Stimulated activated CD8-positive, alpha-beta memory T cell treated with anti-CD3 and anti-CD28 coated beads, Interleukin-4, amount 100 ng/mL, for 4 hours (primary cell): Measurements from ENCODE around the gene MAK.
"Not testable (repeated sequence)": the region's sequence is repeated elsewhere in the genome, so short reads cannot be mapped to it uniquely, and the experiment has no call there.

ENCODE experiments used
- DNase-seq, 2 donors: peaks; one replicate each; pipeline ENCODE4 v3.0.0-alpha.2; 2020; ENCODE audit warnings: low read depth in 2 of 2, low spot score in 1 of 2

The MAK gene, protein sequence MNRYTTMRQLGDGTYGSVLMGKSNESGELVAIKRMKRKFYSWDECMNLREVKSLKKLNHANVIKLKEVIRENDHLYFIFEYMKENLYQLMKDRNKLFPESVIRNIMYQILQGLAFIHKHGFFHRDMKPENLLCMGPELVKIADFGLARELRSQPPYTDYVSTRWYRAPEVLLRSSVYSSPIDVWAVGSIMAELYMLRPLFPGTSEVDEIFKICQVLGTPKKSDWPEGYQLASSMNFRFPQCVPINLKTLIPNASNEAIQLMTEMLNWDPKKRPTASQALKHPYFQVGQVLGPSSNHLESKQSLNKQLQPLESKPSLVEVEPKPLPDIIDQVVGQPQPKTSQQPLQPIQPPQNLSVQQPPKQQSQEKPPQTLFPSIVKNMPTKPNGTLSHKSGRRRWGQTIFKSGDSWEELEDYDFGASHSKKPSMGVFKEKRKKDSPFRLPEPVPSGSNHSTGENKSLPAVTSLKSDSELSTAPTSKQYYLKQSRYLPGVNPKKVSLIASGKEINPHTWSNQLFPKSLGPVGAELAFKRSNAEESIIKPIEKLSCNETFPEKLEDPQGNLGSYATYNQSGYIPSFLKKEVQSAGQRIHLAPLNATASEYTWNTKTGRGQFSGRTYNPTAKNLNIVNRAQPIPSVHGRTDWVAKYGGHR

DNA sequence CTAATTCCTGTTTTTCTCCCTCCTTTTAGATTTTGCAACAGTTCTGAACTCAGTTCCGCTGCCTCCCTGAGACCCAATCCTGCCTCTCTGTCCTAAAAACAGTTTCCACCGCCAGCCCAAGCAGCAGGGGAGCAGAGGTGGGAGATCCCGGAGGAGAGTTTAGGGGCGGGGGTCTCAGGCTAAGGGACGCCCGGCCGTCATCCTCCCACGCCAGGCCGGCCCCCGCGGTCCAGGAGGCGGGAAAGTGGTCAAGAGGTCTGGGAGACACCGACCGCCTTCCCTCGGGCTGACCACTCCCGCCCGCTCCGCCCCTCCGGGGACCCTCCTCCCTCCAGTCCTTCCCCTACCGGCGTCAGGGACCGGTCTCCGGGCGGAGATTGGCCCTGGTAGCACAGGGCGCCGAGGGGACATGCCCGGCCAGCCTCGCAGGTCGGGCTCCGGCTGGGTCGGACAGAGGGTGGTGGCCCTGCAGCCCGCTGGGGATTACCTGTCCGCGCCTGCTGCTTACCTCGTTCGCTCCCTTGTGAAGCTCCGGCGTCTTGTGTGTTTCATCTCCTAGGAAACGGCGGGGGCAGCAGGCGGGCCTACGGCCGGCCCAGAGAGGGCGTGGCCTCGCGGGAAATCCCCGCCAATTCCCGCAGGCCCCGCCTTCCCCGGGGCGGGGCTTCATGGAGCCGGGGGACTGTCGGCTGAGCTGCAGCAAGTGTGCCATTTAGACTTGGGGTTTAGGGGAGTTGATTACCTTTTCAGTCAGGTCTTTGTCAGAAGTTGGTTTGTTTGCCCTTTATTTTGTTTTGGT, at the start of gene MAK:
MAK (minus strand) TSS at position 545 of the 799 bp plus-strand sequence. CDS start 7,891 bp downstream, outside the sequence.
- peak; percentile 67 to 70 for DNase-seq

DNA sequence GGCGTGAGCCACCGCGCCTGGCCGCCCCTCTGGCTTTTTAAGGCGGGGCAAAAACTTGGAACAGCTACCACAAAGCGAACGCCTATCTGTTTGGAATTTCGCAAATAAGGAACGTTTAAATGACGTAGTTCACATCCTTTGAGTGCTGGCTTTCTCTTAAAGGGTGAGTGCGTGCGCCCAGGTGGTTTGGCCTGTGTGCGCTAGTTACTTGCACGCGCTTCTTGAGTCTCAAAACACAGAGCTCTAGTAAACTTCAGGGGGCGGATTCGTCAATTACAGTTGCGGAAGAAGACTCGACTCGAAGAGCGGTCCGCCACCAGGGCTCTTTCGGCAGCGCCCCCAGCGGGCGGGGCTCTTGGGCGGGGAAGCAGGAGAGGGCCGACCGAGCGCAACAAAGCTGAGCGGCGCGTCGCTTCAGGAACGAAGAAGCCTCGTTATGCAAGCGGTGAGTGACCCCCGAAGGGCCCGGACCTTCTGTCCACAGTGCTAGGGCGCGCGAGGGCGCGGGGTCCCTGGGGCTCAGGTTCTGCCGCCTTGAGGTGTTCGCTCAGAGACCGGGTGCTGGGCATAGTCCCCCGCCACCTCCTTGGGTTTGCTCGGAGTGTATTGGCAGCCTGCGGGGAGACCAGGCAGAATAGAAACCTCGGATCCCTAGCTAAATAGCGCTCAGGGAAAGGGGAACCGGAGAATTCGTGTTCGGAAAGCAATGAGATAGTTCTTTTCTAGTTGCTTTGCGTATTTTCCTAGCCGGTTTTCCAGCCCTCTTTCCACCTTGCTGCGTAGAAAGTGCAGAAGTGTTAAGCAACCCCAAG, 48.6 kb upstream of the MAK start, which contains the start of gene SYCP2L:
SYCP2L (plus strand) TSS at position 362 of the 812 bp plus-strand sequence; CDS start at position 437, 75 bp downstream.
- no peak for DNase-seq

DNA sequence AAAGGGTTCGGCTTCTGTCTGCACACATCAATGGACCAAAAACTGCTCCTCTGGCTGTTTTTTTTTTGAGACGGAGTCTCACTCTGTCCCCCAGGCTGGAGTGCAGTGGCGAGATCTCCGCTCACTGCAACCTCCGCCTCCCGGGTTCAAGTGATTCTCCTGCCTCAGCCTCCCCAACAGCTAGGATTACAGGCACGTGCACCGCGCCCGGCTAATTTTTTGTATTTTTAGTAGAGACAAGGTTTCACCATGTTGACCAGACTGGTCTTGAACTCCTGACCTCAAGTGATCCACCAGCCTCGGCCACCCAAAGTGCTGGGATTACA, 48.0 kb upstream of the MAK start:
- not testable (repeated sequence) for DNase-seq

DNA sequence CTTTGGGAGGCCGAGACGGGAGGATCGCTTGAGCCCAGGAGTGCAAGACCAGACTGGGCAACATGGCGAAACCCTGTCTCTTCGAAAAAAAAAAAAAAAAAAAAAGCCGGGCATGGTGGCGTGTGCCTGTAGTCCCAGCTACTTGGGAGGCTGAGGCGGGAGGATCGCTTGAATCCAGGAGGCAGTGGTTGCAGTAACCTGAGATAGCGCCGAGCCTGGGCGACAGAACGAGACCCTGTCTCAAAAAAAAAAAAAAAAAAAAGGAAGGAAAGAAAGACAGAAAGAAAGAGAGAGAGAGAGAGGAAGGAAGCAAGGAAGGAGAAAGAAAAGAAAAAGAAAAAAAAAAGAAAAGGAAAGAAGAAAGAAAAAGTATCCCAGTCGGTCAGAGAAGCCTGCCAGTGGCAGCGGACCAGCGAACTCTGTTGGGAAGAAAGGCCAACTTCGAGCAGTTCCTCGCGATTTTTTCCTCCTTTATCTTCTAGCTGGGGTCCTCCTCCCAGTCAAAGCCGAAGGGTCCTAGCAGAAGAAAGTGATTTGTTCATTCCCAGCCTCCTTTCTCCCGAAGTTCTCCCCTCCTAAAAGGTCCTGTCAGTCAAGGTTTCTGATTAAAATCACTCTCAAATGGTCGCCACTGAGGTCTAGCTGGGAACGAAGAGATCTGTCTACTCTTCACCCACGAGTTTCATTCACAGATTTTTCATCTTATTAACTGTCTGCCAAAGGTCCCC, 46.1 kb upstream of the MAK start:
- DNase-seq, result no peak

DNA sequence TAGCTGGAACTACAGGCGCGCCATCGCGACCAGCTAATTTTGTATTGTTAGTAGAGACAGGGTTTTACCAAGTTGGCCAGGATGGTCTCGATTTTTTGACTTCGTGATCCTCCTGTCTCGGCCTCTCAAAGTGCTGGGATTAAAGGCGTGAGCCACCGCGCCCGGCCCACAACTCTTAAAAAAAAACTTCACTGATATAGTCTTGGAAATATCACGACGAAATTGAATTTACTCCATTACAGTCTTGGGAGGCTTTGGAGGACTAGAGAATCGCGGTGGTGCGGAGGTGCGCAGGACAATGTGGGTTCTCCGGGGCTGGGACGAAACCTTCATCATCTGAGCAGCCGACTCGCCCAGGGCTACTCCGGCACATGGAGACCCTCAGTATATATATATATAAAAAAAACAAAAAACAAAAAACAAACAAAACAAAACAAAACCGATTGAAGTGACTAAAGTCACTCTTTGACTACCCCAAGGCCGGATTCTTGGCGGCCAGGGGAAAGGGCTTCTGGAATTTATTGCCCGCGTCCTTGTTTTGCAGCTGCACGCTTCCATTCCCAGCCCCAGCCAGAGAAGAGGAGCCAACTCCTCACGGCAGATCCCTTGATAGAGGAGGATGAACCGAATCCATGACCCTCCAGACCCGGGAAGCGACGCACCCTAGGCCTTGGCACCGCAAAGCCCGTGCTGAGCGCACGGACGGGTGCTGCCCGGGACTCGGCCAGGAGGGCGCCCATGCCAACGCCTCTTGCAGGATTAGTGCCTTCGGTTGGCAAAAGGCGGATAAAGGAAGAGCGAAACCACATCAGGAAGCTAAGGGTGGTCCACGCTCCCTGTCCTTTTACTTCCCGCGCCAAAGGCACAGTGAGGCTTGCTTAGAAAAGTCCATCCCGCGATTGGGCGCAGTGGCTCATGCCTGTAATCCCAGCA, 45.2 kb upstream of the MAK start:
- DNase-seq, result no peak

DNA sequence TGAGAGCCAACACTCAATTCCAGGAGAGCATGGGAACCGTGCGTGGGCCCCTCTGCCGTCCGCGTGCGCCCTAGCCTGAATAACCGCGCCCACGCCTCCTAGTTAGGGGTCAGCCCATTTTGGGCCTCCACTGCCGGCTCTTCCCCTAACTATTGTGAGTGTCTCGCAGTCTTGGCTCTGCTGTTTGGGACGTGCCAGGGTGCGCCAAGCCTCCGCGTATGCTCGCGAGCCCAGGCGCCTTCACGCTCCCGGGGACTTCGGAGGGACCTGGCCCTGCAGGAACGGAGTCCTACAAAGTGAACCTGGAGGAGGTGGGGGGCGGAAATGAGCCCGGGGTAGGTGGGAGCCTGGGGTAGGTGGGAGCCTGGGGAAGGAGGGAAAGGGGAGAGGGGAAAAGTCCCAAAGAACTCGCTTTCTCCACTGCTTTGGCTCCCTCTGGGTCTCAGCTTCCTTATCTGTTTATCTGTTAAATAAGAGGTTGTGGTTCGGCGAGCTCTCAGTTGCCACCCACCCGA, 44.4 kb upstream of the MAK start:
- no peak for DNase-seq

DNA sequence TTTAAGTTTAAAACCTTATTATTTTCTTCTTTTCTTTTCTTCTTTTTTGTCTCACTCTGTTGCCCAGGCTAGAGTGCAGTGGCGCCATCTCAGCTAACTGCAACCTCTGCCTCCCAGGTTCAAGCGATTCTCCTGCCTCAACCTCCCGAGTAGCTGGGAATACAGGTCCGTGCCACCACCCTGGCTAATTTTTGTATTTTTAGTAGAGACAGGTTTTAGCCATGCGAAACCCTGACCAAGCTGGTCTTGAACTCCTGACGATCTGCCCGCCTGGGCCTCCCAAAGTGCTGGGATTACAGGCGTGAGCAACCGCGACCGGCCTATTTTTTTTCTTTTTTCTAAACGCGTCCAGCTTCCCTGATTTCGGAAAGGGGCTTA, 43.9 kb upstream of the MAK start:
- DNase-seq, result not testable (repeated sequence)

DNA sequence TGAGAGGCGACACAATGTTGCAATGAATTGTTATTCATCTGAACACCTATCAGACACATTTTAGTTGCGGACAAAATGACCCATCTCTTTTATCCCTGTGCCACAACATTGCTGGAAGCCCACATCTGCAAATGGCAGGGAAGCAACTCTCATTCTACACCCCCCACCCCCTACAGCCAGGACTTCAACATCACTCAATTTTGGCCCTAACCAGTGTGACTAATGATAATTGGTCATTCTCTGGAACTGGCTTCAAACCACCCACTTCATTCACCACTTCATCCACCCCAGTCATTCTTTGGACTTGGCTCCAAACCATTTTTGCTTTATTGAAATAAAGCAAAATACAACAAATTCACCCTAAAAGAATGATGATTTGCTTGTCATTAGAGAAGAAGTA, 42.0 kb upstream of the MAK start:
- no peak for DNase-seq

DNA sequence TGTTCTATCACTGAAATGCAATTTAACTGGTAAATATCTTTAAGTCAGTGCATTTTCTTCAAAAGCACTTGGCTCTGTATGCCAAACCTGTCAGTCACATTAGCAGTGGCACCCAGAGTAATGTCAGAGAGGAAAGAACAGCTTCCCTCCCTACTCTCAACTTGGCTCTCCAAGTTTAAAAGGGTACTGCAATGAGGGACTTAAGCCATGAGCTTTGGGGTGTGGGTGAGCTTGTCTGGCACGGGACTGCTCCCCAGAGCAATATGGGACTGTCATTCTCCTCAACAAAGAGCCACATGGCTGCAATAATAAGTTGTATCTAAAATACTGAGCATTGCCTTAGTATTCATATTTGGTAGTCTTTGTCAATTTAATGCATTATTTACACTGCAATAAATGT, 39.5 kb upstream of the MAK start:
- DNase-seq, result no peak

DNA sequence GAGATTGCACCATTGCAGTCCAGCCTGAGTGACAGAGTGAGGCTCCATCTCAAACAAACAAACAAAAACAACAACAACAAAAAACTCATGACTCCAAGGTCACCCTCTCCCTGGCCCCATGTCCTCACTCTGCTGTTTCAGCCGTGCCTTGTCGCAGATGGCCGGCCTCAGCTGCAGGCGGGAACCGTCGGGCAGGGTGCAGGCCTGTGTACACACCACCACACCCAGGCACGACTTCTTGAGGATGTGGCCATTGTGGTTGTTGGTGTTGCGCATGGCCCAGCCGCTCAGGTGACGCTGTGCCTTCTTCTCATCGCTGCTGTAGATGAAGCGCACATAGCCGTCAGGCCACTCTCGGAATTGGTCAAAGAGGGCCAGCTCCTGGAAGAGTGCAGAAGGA, 38.7 kb upstream of the MAK start:
- no peak for DNase-seq

DNA sequence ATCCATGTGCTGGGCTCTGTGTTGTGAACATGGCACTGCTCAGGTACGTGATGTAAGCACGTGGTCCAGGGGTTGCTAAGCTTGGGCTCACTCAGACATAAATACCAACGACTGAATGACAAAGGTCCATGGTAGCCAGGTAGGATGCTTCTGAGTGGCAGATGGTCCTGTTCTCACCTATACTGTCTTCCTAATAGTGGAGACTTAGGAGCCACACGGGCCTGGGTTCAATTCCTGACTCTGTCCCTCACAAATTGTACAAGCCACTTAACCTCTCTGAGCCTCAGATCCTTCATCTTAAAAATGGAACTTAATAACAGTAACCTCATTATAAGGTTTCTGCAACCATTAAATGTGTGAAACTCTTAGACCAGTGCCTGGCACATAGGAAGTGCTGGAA, 36.7 kb upstream of the MAK start:
- no peak for DNase-seq

DNA sequence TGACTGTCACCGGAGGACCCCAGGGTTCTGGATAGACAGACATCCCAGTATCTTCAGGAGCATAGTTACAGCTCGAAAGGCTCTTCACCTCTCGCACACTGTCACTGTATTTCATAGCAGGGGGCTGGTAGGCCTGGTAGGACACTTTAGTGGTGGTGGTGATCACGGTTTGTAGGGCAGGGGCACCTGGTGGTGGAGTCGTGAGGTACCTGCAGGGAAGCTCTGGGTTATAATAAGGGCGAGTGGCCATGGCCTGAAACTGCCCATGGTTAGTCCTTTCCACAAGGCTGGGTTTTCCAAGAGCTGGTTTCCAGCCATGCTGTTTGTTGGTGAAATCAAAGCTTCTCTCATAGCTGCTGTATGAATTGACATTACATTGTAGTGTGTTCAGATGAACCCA, 35.9 kb upstream of the MAK start:
- DNase-seq, result no peak

DNA sequence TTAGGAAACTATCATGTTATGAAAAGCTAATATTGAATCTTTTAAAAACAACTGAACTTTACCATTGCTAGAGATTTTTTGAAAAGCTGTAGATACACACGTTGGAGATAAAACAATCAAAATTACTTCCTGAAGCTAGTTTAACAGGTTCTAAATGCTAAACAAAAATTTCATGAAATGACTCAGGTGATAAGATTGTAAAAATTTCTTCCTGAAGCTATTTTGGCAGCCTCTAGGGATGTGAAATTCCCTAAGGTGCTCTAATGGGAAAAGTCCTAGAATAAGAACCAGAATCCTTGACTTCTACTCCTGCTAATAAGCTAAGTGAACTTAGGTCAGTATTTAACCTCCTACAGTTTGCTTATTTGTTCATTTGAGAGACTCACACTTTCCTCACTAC, 35.0 kb upstream of the MAK start:
- no peak for DNase-seq

DNA sequence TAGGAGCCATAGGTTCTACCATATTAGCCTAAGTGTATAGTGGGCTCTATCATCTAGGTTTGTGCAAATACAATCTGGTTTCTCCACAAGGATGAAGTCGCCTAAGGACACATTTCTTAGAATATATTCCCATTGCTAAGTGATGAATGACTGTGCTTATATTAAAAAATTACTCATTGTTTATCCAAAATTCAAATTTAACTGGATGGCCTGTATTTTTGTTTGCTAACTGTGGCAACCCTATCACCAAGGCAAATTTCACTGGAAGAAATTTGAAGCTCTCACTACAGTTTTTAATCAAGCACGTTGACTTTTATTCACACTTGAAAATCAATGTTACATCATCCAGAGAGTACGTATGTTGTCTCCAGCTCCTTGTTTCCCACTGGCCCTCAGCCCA, 29.6 kb upstream of the MAK start:
- no peak for DNase-seq

DNA sequence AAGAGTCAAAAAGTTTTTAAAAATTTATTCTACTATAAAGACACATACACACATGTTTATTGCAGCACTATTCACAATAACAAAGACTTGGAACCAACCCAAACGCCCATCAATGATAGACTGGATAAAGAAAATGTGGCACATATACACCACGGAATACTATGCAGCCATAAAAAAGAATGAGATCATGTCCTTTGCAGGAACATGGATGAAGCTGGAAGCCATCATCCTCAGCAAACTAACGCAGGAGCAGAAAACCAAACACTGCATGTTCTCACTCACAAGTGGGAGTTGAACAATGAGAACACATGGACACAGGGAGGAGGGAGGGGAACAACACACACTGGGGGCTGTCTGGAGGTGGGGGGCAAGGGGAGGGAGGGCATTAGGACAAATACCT, 28.4 kb upstream of the MAK start:
- not testable (repeated sequence) for DNase-seq

DNA sequence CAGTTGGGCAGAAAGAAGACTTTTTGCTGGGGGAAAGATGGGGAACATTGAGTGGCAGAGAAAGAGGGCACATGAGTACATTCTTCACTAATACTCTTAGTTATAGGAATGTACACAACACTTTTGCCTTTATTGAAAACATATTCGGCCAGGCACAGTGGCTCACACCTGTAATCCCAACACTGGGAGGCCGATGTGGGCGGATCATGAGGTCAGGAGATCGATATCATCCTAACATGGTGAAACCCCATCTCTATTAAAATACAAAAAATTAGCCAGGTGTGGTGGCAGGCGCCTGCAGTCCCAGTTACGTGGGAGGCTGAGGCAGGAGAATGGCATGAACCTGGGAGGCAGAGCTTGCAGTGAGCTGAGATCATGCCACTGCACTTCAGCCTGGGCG, 24.7 kb upstream of the MAK start:
- not testable (repeated sequence) for DNase-seq

DNA sequence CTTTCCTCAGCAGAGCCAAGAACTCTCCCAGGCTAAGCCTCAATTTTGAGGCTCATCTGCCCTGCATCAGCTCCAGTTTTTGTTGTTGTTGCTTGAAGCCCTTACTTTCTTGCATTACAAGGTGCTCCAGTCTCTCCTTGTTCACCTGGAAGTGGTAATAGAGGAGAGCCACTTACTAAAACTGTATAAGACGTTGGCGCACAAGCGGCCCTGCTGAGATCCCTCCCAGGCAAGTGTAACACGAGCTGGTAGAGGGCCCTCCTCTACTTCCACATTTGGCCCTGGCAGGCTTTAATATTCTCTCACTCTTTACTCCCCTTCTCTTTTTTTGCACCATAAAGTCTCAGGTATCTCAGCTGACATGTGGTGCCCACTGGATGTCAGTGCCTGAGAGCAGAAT, 24.0 kb upstream of the MAK start:
- no peak for DNase-seq

DNA sequence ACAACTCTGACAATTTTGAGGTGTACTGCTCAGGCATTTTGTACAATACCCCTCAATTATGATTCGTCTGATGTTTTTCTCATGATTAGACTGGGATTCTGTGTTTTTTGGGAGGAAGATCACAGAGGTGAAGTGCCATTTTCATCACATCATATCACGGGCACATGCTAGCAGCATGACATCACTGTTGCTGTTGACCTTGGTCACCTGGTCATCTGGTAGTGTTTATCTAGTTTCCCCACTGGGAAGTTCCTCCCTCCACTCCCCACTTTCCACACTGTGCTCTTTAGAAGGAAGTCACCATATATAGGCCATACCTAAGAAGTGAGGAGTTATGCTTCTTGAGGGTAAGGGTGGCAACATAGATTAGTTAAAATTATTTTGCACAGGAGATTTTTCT, 22.7 kb upstream of the MAK start:
- DNase-seq, result no peak

DNA sequence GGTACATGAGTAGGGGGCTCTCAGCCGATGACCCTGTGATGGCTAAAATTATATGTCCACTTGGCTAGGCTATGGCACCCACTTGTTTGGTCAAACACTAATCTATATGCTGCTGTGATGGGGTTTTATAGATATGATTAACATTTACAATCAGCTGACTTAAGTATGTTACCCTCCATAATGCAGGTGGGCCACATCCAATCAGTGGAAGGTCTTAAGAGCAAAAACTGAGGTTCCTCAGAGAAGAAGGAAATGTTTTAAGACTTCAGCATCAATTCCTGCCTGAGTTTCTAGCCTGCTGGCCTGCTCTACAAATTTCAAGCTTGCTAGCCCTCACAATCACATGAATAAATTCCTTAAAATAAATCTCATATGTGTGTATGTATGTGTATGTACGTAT, 18.9 kb upstream of the MAK start:
- DNase-seq, result no peak
